IMR-90 (cell line): ENCODE data around the gene SLC25A21.

Experiments
- CEBPB ChIP-seq: IDR thresholded peaks from 2 replicates; pipeline ENCODE4 v1.6.1; 2012; ENCODE audit warnings: low read depth, low read length, improper control_type of control experiment
- CHD1 ChIP-seq: IDR thresholded peaks from 2 replicates; pipeline ENCODE4 v1.6.1; 2012; ENCODE audit warnings: low read depth, low read length, improper control_type of control experiment
- FOS ChIP-seq: fragments of 150-350 bp; IDR thresholded peaks from 2 replicates; pipeline ENCODE4 v1.6.1; 2016; ENCODE audit warnings: low read depth, low read length
- MAFK ChIP-seq: IDR thresholded peaks from 2 replicates; pipeline ENCODE4 v1.6.1; 2012; ENCODE audit warnings: low read depth, low read length, improper control_type of control experiment
- MAZ ChIP-seq: IDR thresholded peaks from 2 replicates; pipeline ENCODE4 v1.6.1; 2012; ENCODE audit warnings: low read depth, mild to moderate bottlenecking, low read length, improper control_type of control experiment, moderate library complexity, borderline replicate concordance
- MXI1 ChIP-seq: IDR thresholded peaks from 2 replicates; pipeline ENCODE4 v1.6.1; 2012; ENCODE audit warnings: low read depth, mild to moderate bottlenecking, low read length, moderate library complexity, borderline replicate concordance
- POLR2A ChIP-seq: IDR thresholded peaks from 2 replicates; pipeline ENCODE4 v1.6.1; 2012; ENCODE audit warnings: mild to moderate bottlenecking, low read depth, low read length
- RAD21 ChIP-seq: IDR thresholded peaks from 2 replicates; pipeline ENCODE4 v1.6.1; 2012; ENCODE audit warnings: low read length, improper control_type of control experiment
- RCOR1 ChIP-seq: IDR thresholded peaks from 2 replicates; pipeline ENCODE4 v1.6.1; 2012; ENCODE audit warnings: mild to moderate bottlenecking, low read length, improper control_type of control experiment; ENCODE audit not compliant: insufficient replicate concordance
- RFX5 ChIP-seq: IDR thresholded peaks from 2 replicates; pipeline ENCODE4 v1.8.0; 2012; ENCODE audit warnings: low read depth, mild to moderate bottlenecking, low read length, moderate library complexity
- SMC3 ChIP-seq: fragments of 150-350 bp; IDR thresholded peaks from 2 replicates; pipeline ENCODE4 v1.6.1; 2016; ENCODE audit warnings: low read depth, mild to moderate bottlenecking, antibody characterized with exemption, low read length, moderate library complexity
- TF ChIP-seq, protein P1 (sequence below): conservative IDR thresholded peaks from 2 replicates; pipeline ENCODE4 v1.5.1; 2012; ENCODE audit warnings: mild to moderate bottlenecking, low read depth, low read length, improper control_type of control experiment
- TF ChIP-seq, protein P2 (sequence below): fragments of 150-350 bp; IDR thresholded peaks from 2 replicates; pipeline ENCODE4 v1.6.1; 2016; ENCODE audit warnings: low read depth, mild to moderate bottlenecking, low read length, moderate library complexity, borderline replicate concordance
- TF ChIP-seq, protein P3 (sequence below): fragments of 150-350 bp; IDR thresholded peaks from 2 replicates; pipeline ENCODE4 v1.6.1; 2017; ENCODE audit warnings: mild to moderate bottlenecking, antibody characterized with exemption, low read length, low read depth

DNA sequence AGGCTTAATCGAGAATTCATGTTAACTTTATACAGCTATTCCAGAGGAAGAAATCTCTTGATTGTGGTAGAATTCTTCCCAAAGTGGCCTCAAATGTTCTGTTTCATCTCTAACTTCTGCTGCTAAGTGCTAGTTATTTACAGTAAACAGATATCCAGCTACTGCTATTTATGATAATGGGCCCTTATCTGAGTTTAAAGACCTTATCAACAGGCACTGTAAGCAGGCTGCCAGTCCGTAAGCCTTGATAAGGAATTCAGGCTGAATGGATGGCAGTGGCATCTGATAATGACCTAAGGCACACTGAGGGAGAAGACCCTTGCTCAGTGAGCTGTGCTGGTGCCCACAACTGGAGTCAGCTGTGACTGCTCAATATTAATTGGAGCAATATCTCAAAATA, 451.7 kb downstream of the SLC25A21 start:
- TF ChIP-seq RCOR1 (no peak), MXI1 (no peak), POLR2A (no peak), RFX5 (no peak), MAZ (no peak), CEBPB (no peak), SMC3 (no peak), FOS (no peak), CHD1 (no peak), RAD21 (no peak), MAFK (no peak)
- TF ChIP-seq, protein P1, sequence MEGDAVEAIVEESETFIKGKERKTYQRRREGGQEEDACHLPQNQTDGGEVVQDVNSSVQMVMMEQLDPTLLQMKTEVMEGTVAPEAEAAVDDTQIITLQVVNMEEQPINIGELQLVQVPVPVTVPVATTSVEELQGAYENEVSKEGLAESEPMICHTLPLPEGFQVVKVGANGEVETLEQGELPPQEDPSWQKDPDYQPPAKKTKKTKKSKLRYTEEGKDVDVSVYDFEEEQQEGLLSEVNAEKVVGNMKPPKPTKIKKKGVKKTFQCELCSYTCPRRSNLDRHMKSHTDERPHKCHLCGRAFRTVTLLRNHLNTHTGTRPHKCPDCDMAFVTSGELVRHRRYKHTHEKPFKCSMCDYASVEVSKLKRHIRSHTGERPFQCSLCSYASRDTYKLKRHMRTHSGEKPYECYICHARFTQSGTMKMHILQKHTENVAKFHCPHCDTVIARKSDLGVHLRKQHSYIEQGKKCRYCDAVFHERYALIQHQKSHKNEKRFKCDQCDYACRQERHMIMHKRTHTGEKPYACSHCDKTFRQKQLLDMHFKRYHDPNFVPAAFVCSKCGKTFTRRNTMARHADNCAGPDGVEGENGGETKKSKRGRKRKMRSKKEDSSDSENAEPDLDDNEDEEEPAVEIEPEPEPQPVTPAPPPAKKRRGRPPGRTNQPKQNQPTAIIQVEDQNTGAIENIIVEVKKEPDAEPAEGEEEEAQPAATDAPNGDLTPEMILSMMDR = no peak
- TF ChIP-seq, protein P2, sequence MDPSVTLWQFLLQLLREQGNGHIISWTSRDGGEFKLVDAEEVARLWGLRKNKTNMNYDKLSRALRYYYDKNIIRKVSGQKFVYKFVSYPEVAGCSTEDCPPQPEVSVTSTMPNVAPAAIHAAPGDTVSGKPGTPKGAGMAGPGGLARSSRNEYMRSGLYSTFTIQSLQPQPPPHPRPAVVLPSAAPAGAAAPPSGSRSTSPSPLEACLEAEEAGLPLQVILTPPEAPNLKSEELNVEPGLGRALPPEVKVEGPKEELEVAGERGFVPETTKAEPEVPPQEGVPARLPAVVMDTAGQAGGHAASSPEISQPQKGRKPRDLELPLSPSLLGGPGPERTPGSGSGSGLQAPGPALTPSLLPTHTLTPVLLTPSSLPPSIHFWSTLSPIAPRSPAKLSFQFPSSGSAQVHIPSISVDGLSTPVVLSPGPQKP = no peak
- TF ChIP-seq, protein P3, sequence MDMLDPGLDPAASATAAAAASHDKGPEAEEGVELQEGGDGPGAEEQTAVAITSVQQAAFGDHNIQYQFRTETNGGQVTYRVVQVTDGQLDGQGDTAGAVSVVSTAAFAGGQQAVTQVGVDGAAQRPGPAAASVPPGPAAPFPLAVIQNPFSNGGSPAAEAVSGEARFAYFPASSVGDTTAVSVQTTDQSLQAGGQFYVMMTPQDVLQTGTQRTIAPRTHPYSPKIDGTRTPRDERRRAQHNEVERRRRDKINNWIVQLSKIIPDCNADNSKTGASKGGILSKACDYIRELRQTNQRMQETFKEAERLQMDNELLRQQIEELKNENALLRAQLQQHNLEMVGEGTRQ = no peak
